ENCODE results near the gene LIN7B. TPM values are rescaled to one million over a fixed set of nuclear protein-coding genes. Genes with fewer than 3 reads are reported as not detected.
A peak's percentile ranks its signal among the peaks of the same experiment; 100 is the strongest.

The LIN7B gene
- total RNA-seq, 1 experiment from 2014 or later = 4.2 TPM

DNA sequence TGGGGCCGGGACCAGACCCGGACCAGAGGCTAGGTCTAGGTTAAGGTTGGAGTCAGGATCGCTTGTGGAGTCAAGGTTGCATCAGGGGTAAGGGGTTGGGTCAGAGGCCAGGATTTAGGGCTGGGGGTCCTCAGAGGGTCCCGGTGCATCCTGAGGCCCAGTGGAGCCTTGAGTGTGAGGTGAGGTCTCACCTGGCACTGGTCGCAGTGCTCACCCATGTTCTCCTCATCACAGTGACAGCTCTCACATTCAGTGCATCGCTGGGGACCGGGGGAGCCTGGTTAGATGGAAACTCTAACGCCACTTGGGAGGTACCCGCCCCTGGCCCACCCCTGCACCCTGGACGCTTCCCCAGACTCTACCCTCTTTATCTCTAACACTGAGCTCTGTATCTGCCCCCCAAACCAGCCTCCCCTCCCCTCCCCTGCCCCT is 38.0 kb downstream of the LIN7B start:
- H4K20me1 ChIP-seq (ENCODE audit: control insufficient read depth, insufficient read depth, insufficient read length) = no peaks in the 10 kb centered on the region
- H2BK12ac ChIP-seq (ENCODE audit: insufficient read length, low read depth, low read length) = no peak overlapping the region
- no CpG with 5 or more reads among the region's 10 CpGs for WGBS (ENCODE audit: extremely low coverage, insufficient read length, low lambda C conversion rate)
- peaks cover 7% of the 10 kb centered on the region; the same call in 1 of the 2 replicates for H3K4me1 ChIP-seq (ENCODE audit: insufficient read depth, low read length)
- no peak overlapping the region for H3K4ac ChIP-seq (ENCODE audit: low read depth, low read length)
- no peak overlapping the region for H4K8ac ChIP-seq (replicated peaks; ENCODE audit: insufficient read length, low read depth, low read length)
- H3K14ac ChIP-seq (ENCODE audit: insufficient read depth, low read length) = no peak overlapping the region
- H3T11ph ChIP-seq (ENCODE audit: low read length) = no peak overlapping the region
- H3K18ac ChIP-seq (ENCODE audit: insufficient read length, low read depth, low read length) = no peak overlapping the region
- H3K56ac ChIP-seq (ENCODE audit: insufficient read length, low read depth, low read length) = no peak overlapping the region
- H3K9me3 Mint-ChIP-seq = peaks cover 0 to 6% of the 10 kb centered on the region in 2 experiments; a peak in 2 of 5 replicates
- H3K27me3 ChIP-seq (ENCODE audit: insufficient read depth, low read length) = no peaks in the 10 kb centered on the region; the same call in 1 of the 2 replicates
- H3K27ac Mint-ChIP-seq = no peak overlapping the region
- no peak overlapping the region for H4K5ac ChIP-seq (ENCODE audit: insufficient read length, low read depth, low read length)
- peak overlapping the region; percentile 54 for H3K4me2 ChIP-seq (ENCODE audit: insufficient read depth, insufficient read length, low read length)
- peak overlapping the region in 1 of 2 experiments; percentile 96; a peak in 4 of 5 replicates for H3K4me3 Mint-ChIP-seq
- no peak overlapping the region; the same call in 1 of the 2 replicates for H2BK15ac ChIP-seq (ENCODE audit: low read depth, low read length)
- DNase-seq = no peak
- no peaks in the 10 kb centered on the region for H3K79me1 ChIP-seq (ENCODE audit: insufficient read depth, low read depth, low read length, poor library complexity, severe bottlenecking)
- H3K9me3 ChIP-seq (ENCODE audit: control insufficient read depth, low read depth, low read length) = no peaks in the 10 kb centered on the region
- H2AFZ ChIP-seq (ENCODE audit: low read length) = no peak overlapping the region
- peaks cover 43% of the 10 kb centered on the region for H3K27me3 Mint-ChIP-seq (ENCODE audit: low read depth)
- no peak overlapping the region for H3K27ac ChIP-seq (ENCODE audit: insufficient read length, low read depth, low read length)
- no peaks in the 10 kb centered on the region for H3K79me2 ChIP-seq (ENCODE audit: insufficient read depth, low read length)
- peaks cover 0 to 10% (median 0%) of the 10 kb centered on the region in 3 experiments; a peak in 3 of 7 replicates for H3K36me3 Mint-ChIP-seq (ENCODE audit: insufficient read depth in 1 of 3, low read depth in 3 of 3)
- H2BK5ac ChIP-seq (ENCODE audit: insufficient read length, low read length) = no peak overlapping the region
- H3K9ac ChIP-seq (ENCODE audit: extremely low read depth, insufficient read length, low read length) = no peak overlapping the region
- H2BK120ac ChIP-seq (ENCODE audit: low read depth, low read length, poor library complexity, severe bottlenecking) = no peak overlapping the region
- peaks cover 17% of the 10 kb centered on the region for H3K23me2 ChIP-seq (ENCODE audit: insufficient read length, low read depth, low read length, poor library complexity, severe bottlenecking)
- TF ChIP-seq CTCF (conservative IDR thresholded peaks at IDR 0.05) = no peak
- H2BK20ac ChIP-seq (ENCODE audit: low read depth, low read length, poor library complexity, severe bottlenecking) = no peak overlapping the region
- H3K4me1 Mint-ChIP-seq = peaks cover 16 to 52% of the 10 kb centered on the region in 2 experiments
- H2AK5ac ChIP-seq (ENCODE audit: insufficient read length, low read length) = no peak overlapping the region
- no peak overlapping the region for H3K23ac ChIP-seq (ENCODE audit: insufficient read length, low read depth, low read length)
- H4K91ac ChIP-seq (ENCODE audit: insufficient read length, low read depth, low read length) = no peak overlapping the region

All from H9 (cell line).